Heart left ventricle (tissue), 16 donors: ENCODE data around the gene SIGLEC15. TPM values are rescaled to one million over a fixed set of nuclear protein-coding genes. Genes with fewer than 3 reads are reported as not detected.

Source experiments
- ATAC-seq, 4 donors: fragments of 200-7000 bp; cut with Tn5 transposase; one replicate each; pipeline ENCODE4 v1.9.1; 2020 to 2022; ENCODE audit warnings: moderate library complexity in 4 of 4, mild to moderate bottlenecking in 3 of 4, moderate number of reproducible peaks in 1 of 4
- DNase-seq, 5 donors: peaks; one replicate each; pipeline ENCODE4 v3.0.0-alpha.2; 2020
- H3K27ac ChIP-seq, 12 donors: fragments of 200-600 bp; sonication (generic) in 4 of 12; one replicate each; pipeline versions ENCODE4 v1.5.0 to v1.8.0; 2016 to 2022; ENCODE audit warnings: mild to moderate bottlenecking in 2 of 12
- H3K27me3 ChIP-seq, 9 donors: fragments of 200-600 bp; sonication (generic) in 2 of 9; one replicate each; pipeline versions ENCODE4 v1.5.1 to v1.8.0; 2016 to 2022; ENCODE audit warnings: mild to moderate bottlenecking in 3 of 9
- H3K36me3 ChIP-seq, 9 donors: fragments of 200-600 bp; sonication (generic) in 2 of 9; one replicate each; pipeline versions ENCODE4 v1.5.0 to v1.8.0; 2018 to 2022; ENCODE audit warnings: mild to moderate bottlenecking in 2 of 9
- H3K4me1 ChIP-seq, 12 donors: fragments of 200-600 bp; sonication (generic) in 4 of 12; one replicate each; pipeline versions ENCODE4 v1.5.0 to v1.8.0; 2016 to 2022; ENCODE audit warnings: mild to moderate bottlenecking in 3 of 12
- H3K4me3 ChIP-seq, 12 donors: fragments of 200-600 bp; sonication (generic) in 4 of 12; one replicate each; pipeline versions ENCODE4 v1.5.0 to v1.8.0; 2017 to 2022; ENCODE audit warnings: mild to moderate bottlenecking in 9 of 12, moderate library complexity in 4 of 12
- H3K9me3 ChIP-seq, 12 donors: fragments of 200-600 bp; sonication (generic) in 4 of 12; one replicate each; pipeline versions ENCODE4 v1.5.0 to v1.8.0; 2016 to 2022; ENCODE audit warnings: mild to moderate bottlenecking in 1 of 12
- POLR2A ChIP-seq, 2 donors: fragments of 450-650 bp; IDR thresholded peaks; one replicate each; pipeline ENCODE4 v1.6.1; 2017; ENCODE audit warnings: antibody characterized with exemption in 2 of 2, mild to moderate bottlenecking in 2 of 2, moderate library complexity in 2 of 2
- WGBS, 4 donors: extraction: QIAGEN DNeasy Blood & Tissue Kit in 2 of 4; methylation state at CpG; one replicate each; pipeline versions ENCODE4 v1.1.5 to v1.1.7; 2013 to 2018; 5-methylcytosine and 5-hydroxymethylcytosine counted together
- intact Hi-C, 10 donors: fragments of 100-400 bp; cut with DNase I; formaldehyde crosslinking; loops; one replicate each; pipeline versions ENCODE4 v1.11.1 to v1.14.2; 2022
- polyA plus RNA-seq, 2 donors: library from polyadenylated mRNA; stranded (reverse); fragments of 200-250 nt; gene quantifications; one replicate each; pipeline ENCODE4 v1.2.3, GENCODE V29; 2013
- total RNA-seq, 9 donors: library from RNA; depleted of rRNA in 2 of 9; stranded (reverse); fragments of >200 nt in 2 of 9; fragmentation: NEBNext Ultra II Directional in 3 of 9; extraction: Animal tissue kit (Norgen Biotek cat#: 25700) in 3 of 9; gene quantifications; one replicate each; pipeline versions ENCODE4 v1.1.0 to v1.2.4, GENCODE V29; 2016 to 2023
- TF ChIP-seq, protein P1 (sequence below), 12 donors: fragments of 200-600 bp; sonication (generic) in 4 of 12; IDR thresholded peaks; one replicate each; pipeline versions ENCODE4 v1.5.0 to v1.8.0; 2018 to 2022; ENCODE audit warnings: antibody characterized with exemption in 12 of 12, mild to moderate bottlenecking in 5 of 12
- donor health status: ischemic (EF 13 %, LVEDD 7.1; RV severe dilation, severe dysfunction).
- donor health status: healthy with polysubstance abuse.
- donor health status: DM: no; HTN: yes; CAD: no.
- donor health status: DM: no; HTN: no; CAD: no.
- donor health status: ischemic (EF 25% LVEDD 6.9; RV normal size, moderate dysfunction).
- donor health status: ischemic (EF 25% LVEDD 5.7; RV mildly dilated, moderate dysfunction).
- donor health status: healthy.
- donor health status: DM: yes; HTN: yes; CAD: no.
- donor health status: ischemic (EF 35%, LVEDD 5.7; RV mildly dilated, moderate dysfunction).
- donor health status: nonischemic (EF 11% LVEDD 7.7; RV severe dilation, severe dysfunction).
- donor health status: DM: yes; HTN: yes; CAD: no.
- donor health status: PGD.
- donor health status: ischemic (EF 29% LVEDD 5.4; RV normal size, mild dysfunction).
- donor health status: nonischemic (EF 23%, LVEDD 6.1; RV moderate dilation, normal function).

SIGLEC15 gene
- total and polyA plus RNA-seq, 11 donors, result 0.08 to 0.77 (median 0.38) TPM; not detected in 4

DNA sequence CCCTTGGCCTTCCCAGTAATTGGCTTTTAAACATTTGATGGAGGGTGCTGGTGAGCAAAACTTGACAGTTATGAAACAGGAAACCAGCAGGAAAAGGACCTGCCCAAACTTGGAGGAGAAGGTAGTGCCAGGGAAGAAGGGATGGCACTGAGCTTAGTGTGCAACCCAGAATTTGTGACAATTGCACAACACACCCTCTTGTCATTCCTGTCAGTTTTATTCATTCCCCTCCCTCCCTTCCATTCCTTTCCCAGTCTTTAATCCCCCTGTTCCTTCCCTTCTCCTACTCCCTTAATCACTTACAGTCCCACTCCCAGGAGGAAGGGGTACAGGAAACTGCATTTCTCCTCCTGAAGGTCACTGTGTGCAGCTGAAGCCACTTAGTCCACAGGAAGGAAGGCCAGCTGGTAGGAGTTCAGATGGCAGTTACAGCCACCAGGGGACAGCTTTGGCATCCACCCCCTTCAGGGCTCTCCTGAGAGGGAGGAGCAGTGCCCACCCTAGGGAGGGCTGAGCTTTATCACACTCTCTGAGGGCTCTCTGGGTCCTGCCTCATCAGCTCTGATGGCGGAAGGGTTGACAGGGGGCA, 24.0 kb upstream of the SIGLEC15 start:
- Histone ChIP-seq H3K36me3 (no peaks in the 10 kb centered on the region), H3K4me1 (no peaks in the 10 kb centered on the region), H3K27me3 (no peaks in the 10 kb centered on the region), H3K9me3 (peaks cover 0 to 29% (median 11%) of the 10 kb centered on the region in 12 donors), H3K4me3 (no peak overlapping the region), H3K27ac (no peak overlapping the region)
- intact Hi-C loops, result no loop called here
- TF ChIP-seq, protein P1, sequence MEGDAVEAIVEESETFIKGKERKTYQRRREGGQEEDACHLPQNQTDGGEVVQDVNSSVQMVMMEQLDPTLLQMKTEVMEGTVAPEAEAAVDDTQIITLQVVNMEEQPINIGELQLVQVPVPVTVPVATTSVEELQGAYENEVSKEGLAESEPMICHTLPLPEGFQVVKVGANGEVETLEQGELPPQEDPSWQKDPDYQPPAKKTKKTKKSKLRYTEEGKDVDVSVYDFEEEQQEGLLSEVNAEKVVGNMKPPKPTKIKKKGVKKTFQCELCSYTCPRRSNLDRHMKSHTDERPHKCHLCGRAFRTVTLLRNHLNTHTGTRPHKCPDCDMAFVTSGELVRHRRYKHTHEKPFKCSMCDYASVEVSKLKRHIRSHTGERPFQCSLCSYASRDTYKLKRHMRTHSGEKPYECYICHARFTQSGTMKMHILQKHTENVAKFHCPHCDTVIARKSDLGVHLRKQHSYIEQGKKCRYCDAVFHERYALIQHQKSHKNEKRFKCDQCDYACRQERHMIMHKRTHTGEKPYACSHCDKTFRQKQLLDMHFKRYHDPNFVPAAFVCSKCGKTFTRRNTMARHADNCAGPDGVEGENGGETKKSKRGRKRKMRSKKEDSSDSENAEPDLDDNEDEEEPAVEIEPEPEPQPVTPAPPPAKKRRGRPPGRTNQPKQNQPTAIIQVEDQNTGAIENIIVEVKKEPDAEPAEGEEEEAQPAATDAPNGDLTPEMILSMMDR (IDR thresholded peaks at IDR 0.05), result no peak
- TF ChIP-seq POLR2A (IDR thresholded peaks at IDR 0.05), result no peak
- 96 to 100% (median 99%) methylated on average over 1 of the region's 1 CpG for WGBS, 4 donors
- ATAC-seq, result no peak
- no peak for DNase-seq

DNA sequence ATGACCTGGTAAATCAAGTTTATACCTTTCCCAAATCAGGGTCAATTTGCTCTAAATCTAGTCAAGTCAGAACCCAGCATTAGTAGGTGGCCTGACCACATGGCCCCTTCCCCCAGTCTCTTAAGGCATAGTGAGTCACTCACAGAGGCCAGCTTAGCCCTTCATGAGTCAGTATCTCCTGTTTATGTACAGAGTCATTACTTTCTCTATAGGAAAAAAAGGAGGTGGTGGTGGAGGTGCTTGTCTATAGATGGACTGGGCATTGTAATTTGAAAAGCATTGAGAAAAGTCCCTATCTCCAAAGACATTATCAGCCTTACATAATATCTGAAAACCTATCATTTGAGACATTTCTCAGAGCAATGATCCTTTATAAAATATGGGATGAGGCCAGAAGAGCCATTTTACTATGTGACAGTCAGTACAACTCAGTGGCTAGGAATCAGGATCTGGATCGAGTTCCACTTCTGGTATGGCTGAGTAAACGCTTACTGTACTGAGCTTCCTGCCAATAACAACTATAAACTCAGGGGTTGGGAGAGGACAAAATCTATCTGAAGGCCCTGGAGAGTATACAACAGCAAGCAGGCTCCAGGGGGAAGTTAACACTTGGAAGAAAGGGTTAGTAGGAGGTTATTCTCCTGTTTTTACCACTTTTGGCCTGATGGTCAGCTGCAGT, 22.5 kb upstream of the SIGLEC15 start:
- H3K27ac ChIP-seq, result no peak overlapping the region
- peaks cover 0 to 29% (median 11%) of the 10 kb centered on the region in 12 donors for H3K9me3 ChIP-seq
- ATAC-seq, result no peak
- DNase-seq, result no peak
- no peak for TF ChIP-seq POLR2A (IDR thresholded peaks at IDR 0.05)
- TF ChIP-seq, protein P1 (IDR thresholded peaks at IDR 0.05), result no peak
- no peaks in the 10 kb centered on the region for H3K36me3 ChIP-seq
- intact Hi-C loops, result no loop called here
- no peaks in the 10 kb centered on the region for H3K27me3 ChIP-seq
- no peak overlapping the region for H3K4me3 ChIP-seq
- 61 to 84% (median 69%) methylated on average over 2 of the region's 2 CpGs for WGBS, 4 donors
- no peaks in the 10 kb centered on the region for H3K4me1 ChIP-seq

DNA sequence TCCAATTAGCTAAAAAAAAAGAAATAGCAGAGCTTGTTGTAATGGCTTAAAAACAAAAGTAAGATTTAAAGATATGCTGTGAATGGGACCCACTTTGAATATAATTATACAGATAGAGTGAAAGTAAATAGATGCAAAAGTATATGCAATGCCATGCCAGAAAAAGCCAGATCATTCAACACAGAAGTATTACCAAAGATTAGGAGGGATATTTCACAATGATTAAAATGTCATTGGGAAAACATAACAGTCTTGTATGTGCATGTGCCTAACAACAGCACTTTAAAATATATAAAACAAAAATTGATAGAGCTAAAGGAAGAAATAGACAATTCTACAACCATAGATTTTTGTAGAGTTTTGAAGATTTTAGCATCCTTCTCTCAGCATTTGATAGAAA, 19.9 kb upstream of the SIGLEC15 start:
- DNase-seq (no peak), ATAC-seq (no peak)
- no peak overlapping the region for H3K4me3 ChIP-seq
- TF ChIP-seq, protein P1 (IDR thresholded peaks at IDR 0.05), result no peak
- TF ChIP-seq POLR2A (IDR thresholded peaks at IDR 0.05), result no peak
- intact Hi-C loops, result no loop called here
- H3K36me3 ChIP-seq, result no peaks in the 10 kb centered on the region
- H3K27ac ChIP-seq, result no peak overlapping the region
- H3K4me1 ChIP-seq, result no peaks in the 10 kb centered on the region
- no peaks in the 10 kb centered on the region for H3K27me3 ChIP-seq
- H3K9me3 ChIP-seq, result peaks cover 0 to 29% (median 11%) of the 10 kb centered on the region in 12 donors

DNA sequence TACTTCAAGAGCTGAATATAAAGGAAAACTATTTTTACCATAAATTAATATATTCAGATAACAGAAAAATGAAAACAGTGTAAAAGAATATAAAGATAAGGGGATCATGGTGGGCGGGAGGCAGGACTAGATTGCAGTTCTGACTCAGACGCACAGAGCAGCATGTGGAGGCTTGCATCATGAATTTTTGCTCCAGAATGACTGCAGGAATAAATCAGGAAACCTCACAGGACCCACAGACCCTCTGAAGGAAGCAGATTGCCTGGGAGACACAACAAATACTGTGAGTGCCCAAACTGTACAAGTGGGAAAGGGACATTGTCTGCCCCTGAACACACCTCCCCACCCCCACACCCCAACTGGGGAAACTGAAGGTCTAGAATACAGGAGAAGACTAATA, 19.2 kb upstream of the SIGLEC15 start:
- no peak for ATAC-seq
- DNase-seq, result no peak
- Histone ChIP-seq H3K4me3 (no peak overlapping the region), H3K27me3 (no peaks in the 10 kb centered on the region), H3K4me1 (no peaks in the 10 kb centered on the region), H3K9me3 (peaks cover 0 to 29% (median 11%) of the 10 kb centered on the region in 12 donors), H3K36me3 (no peaks in the 10 kb centered on the region), H3K27ac (no peak overlapping the region)
- WGBS, 4 donors, result 69 to 74% (median 70%) methylated on average over 2 of the region's 2 CpGs
- TF ChIP-seq, protein P1 (IDR thresholded peaks at IDR 0.05), result no peak
- TF ChIP-seq POLR2A (IDR thresholded peaks at IDR 0.05), result no peak
- intact Hi-C loops, result no loop called here
